HG03469 (cell line): ENCODE results near the gene CACNG3.
"Not testable (repeated sequence)": the region's sequence is repeated elsewhere in the genome, so short reads cannot be mapped to it uniquely, and the experiment has no call there.

ENCODE experiments used
- ATAC-seq: cut with Tn5 transposase; IDR thresholded peaks from one replicate; pipeline ENCODE4 v1.9.1; 2021; ENCODE audit warnings: mild to moderate bottlenecking, moderate library complexity, moderate number of reproducible peaks; ENCODE audit not compliant: unreplicated experiment

Gene CACNG3

DNA sequence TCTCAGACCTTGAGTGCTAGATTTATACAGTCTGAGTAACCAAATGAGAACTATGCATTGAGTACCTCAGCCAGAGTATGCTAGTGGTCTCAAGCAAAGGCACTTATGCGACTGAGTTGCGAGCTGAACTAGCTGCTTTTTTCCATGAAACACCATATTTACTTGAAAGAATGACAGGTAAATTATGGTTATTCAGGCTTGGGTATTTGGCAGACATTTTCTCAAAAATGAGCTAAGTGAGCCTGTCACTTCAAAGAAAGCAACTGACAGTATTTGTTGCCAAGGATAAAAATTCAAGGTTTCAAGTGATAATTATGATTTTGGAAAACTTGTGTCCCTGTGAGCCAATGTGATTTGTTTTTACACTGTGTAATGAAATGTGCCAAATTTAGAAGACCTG lies 19.3 kb downstream of the CACNG3 start:
- ATAC-seq, result no peak

DNA sequence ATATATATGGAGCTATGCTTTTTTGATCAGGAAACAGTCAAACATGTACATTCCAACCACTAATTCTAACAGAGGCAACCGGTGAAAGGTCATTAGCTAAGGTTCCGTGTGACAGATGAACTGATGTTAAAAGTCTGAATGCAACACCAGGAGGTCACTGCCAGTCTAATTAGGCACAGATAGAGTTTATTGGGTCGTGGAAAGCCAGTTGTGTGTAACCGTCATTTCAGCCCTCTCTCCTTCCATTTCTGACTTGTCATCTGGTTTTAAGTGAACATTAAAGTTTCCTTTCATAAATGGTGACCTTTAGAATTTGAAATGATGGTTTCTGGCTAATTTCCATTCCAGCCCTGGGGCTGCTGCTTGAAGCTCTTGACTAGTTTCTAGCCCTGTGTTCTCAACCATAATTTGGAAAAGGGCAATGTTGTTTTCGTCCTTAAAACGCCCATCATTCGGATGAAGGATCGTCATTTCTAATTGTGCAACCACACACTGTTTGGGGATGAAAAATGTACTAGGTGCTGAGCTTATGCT lies 23.9 kb downstream of the CACNG3 start:
- no peak for ATAC-seq

DNA sequence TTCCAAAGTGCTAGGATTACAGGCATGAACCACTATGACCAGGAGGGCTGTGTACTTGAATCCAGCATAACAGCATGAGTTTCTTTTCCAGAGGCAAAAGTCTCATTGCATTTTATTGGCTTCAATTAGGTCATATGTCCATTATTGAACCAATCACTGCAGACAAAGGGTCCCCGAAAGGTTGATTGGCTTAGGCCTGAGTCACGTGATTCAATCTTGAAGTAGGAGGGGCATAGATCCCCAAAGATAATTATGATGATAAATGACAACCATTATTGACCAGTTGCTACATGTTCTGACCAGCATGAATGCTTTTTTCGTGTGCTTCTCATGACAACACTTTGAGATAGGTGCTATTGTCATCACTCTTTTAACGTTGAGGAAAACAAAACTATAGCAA lies 25.3 kb downstream of the CACNG3 start:
- ATAC-seq, result no peak

DNA sequence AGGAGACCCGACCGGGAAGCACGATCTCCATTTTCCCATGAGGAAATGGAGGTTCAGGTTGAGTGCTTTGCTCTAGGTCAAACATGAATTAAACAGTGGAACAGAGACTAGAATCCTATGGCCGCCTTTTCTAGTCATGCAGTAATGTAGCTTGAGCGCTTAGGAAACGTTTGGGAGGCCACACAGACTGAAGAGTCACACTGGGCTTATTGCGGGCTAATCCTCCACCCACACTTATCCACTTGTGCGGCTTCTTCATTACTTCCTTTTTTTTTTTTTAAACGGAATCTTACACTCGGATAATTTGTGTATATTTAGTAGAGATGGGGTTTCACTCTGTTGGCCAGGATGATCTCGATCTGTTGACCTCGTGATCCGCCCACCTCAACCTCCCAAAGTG lies 26.0 kb downstream of the CACNG3 start:
- no peak for ATAC-seq

DNA sequence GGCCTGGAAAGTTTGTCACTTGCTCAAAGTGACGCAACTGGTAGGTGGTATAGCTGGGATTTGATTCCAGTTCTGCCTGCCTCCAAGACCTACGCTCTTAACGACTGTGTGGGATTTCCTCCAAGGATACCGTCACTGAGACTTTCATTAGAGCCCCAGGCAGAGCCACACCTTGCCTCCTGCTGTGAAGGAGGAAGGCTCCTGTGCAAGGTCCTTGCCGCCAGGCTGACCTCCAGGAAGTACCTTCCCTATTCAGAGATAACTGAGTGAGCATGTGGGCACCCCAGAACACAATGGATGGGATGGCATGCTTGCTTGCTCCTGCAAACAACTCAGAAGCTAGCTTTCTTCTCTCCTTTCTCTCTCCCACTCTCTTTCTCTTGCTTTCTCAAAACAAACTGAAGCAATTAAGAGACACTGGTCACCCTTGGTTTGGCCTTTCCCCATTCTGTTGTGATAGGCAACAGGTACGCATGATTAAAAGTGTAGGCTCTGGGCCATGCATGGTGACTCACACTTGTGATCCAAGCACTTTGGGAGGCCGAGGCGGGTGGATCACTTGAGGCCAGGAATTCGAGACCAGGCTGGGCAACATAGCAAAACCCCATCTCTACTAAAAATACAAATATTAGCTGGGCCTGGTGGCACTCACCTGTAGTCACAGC lies 30.7 kb downstream of the CACNG3 start:
- ATAC-seq, result no peak

DNA sequence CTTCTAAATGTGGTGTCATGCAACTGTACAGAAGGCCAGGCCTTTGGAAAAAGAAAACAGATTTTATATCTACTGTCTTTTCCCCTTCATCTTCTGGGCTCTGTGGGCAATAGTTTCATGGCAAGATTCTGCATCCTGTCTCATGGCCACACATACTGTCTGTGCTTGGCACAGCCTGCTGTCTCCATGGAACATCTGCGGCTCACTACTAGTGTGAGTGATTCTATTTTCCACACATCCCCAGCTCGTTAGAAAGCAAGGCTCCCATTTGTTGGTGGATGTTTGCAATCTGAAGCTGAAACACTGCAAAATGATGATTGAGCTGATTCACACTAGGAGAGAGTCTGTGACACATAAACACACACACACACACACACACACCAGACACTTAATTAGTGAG lies 32.4 kb downstream of the CACNG3 start:
- ATAC-seq, result no peak

DNA sequence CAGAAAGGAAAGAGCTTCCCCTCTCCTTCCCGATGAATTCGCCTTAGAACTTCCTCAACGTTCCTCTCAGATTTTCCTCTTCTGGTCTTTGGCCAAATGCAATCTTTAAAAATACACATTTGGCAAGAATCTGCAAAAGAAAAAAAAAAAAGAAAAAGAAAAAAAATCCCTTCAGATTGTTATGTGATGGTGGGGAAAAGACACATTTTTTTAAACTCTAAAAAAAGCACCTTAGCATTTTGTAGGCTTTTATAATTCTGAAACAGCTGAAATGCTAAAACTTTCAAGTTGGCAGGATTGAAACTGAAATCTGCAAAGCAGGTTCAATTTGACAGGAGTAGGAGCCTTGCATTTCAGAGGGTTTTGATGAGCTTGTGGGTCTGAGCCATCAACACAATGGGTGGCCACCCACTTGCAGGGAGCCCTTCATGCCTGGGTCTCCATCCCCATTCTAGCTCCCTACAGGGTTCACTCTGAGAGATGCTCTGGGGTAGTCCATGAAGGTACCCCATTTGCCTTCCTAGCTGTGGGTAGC lies 33.1 kb downstream of the CACNG3 start:
- ATAC-seq, result no peak

DNA sequence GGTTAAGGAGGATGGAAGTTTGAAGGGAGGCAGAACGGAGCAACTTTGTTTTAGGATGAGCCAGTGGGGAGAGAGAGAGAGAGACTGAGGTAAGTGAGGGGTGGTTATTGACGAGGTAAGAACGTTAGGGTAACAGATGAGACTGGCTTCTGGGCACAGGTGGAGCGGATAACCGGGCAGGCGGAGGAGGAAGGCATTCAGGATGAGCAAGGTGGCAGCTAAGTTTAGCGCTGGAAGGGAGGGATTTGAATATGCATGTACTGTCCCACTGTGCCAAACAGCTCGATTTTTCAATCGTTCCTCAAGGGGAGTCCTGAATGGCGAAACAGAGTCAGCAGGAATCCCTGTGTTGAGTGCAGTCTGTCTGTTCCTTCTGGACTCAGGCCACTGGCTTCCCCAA lies 35.8 kb downstream of the CACNG3 start:
- no peak for ATAC-seq

DNA sequence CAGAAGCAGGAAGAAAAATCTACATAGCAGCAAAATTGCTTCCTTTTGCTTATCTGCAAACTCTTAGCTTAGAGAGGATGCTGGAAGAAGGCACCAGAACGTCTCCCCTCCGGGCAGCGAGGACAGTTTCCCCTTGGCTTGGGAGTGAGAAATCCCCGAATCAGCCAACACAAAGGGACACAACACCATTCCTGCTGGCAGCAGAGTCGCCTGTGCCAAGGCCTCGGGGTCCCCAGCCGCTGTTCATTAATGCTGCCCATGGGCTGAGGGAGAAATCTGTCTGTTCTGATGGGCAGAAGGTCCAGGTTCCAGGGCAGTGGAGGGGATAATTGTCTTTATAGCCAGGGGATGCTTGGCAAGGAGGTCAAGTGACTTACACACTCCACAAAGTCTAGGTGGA lies 38.0 kb downstream of the CACNG3 start:
- no peak for ATAC-seq

DNA sequence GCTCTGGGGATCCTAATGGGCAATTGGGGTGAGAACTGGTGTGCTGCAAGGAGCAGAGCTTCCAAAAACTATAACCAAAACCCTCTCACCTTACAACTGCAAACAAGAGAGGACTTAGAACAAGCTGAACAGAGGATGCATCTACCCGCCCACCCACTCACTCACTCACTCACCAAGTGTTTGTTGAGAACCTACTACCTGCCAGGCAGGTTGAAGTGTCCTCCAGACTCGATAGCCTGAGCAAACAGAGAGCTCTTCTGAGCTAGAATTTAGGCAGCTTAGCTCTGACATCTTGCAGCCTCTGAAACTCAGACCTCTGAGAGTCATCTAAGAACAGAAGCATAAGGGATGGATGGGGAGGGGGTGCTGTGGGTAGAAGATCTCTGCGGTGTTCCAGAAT lies 41.2 kb downstream of the CACNG3 start:
- ATAC-seq, result no peak

DNA sequence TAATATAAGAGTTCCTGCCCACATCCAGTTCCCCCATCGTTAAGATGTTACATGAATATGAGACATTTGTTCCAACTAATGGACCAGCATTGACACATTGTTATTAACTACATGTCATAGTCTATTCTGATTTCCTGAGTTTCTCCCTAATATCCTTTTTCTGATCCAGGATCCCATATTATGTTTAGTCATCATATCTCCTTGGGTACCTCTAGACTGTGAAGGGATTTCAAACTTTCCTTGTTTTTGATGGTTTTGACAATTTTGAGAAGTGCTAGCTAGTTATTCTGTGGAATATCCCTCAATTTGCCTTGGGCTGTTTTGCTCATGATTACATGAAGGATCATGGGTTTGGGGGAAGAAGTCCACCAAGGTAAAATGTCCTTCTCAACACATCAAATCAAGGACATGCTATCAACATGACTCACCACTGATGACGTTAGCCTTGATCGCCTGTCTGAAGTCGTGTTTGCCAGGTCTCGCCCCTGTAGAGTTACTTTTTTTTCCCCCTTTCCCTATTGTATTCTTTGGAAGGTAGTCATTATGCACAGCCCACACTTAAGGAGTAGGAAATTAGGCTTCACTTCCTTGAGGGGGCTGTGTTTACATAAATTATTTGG lies 42.5 kb downstream of the CACNG3 start:
- no peak for ATAC-seq

DNA sequence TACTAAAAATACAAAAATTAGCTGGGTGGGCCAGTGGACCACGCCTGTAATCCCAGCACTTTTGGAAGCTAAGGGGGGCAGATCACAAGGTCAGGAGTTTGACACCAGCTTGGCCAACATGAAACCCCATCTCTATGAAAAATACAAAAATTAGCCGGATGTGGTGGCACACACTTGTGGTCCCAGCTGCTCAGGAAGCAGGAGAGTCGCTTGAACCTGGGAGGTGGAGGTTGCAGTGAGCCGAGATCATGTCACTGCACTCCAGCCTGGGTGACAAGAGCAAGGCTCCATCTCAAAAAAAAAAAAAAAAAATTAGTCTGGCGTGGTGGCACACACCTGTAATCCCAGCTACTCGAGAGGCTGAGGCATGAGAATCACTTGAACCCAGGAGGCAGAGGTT lies 44.6 kb downstream of the CACNG3 start:
- not testable (repeated sequence) for ATAC-seq

DNA sequence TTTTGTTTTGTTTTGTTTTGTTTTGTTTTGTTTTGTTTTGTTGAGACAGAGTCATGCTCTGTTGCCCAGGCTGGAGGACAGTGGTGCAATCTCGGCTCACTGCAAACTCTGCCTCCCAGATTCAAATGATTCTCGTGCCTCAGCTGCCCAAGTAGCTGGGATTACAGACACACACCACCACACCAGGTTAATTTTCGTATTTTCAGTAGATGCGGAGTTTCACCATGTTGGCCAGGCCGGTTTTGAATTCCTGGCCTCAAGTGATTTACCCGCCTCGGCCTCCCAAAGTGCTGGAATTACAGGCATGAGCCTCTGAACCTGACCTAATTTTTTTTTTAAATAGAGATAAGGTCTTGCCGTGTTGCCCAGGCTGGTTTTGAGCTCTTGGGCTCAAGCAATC lies 46.5 kb downstream of the CACNG3 start:
- no peak for ATAC-seq

DNA sequence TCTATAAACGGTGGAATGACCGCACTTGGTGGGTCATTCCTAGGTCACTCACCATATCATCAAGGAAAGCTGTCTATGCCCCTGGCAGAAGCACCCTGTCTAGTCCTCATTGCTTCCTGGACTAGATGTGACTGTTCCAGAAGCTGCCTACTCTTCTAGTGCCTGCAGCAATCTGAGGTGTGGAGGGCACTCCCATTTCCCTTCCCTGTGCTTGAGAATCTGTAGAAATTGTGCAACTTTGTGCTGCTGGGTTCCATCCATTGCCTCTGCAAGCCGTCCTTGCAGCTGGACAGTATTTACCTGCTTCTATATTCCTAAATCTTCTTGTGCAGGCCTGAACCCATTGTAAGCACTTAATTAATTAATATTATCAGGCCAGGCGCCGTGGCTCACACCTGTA lies 52.1 kb downstream of the CACNG3 start:
- ATAC-seq, result no peak

DNA sequence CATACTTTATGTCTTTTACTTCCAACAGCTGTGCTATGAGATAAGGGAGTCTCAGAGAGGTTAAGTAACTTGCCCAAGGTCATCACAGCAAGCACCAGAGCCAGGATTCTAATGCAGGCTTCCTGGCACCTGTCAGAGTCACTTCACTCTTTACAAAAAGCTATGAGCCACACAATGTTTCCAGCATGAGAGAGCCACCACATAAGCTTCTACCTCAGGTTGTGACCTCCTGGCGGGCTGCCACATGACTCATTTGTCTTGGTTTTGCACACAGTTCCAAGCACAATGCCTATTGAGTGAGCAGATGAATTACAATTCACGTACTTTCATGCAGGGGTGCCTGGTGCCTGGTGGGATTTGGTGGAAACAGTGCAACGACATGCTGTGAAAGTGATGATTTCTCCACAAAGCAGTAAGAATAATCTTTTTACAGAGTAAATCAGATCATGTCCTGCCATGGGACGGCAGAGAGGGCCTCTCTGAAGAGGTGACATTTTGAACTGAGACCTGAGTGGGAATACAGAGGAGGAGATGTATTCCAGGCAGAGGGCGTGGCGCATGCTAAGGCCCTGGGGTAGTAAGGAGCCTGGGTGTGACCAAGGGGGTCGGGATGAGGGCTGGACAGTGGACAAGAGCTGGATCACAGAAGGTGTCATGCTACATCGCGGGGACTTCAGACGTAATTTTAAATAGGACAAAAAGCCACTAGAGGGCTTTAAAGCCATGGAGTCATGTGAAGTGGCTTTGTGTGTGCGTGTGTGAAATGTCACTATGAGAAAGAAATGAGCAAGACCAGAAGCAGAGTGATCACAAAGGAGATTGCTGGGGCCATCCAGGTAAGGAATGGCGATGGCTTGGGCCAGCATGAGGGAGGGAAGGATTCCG lies 53.4 kb downstream of the CACNG3 start:
- no peak for ATAC-seq

DNA sequence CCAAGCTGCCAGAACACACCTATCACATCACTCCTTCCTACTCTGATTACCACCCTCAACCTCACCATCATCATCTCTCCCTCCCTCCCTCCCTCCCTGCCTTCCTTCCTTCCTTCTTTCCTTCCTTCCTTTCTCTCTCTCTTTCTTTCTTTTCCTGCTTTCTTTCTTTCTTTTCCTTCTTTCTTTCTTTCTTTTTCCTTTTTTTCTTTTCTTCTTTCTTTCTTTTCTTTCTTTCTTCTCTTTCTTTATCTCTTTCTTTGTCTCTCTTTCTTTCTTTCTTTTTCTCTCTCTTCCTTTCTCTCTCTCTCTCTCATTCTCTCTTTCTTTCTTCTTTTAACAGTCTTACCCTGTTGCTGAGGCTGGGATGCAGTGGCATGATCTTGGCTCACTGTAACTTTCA lies 59.2 kb downstream of the CACNG3 start:
- no peak for ATAC-seq

DNA sequence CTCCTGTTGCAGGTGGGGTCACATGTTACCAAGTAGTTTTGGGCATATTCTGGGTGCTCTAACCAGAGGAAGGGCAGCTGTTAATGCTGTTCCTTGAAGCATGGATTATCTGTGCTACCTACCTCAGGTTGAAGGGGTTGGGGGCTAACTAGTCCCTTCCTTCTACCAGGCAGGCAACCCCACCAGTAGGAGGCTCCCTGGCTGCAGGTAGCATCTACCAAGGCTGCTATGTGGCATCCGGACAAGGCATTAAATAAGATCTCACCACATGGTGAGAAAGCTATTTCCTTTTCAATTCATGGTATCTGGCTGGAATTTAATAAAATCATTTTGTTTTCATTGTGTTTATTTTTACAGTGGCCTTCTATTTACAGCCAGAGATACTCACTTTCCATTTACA lies 62.5 kb downstream of the CACNG3 start:
- ATAC-seq, result no peak

DNA sequence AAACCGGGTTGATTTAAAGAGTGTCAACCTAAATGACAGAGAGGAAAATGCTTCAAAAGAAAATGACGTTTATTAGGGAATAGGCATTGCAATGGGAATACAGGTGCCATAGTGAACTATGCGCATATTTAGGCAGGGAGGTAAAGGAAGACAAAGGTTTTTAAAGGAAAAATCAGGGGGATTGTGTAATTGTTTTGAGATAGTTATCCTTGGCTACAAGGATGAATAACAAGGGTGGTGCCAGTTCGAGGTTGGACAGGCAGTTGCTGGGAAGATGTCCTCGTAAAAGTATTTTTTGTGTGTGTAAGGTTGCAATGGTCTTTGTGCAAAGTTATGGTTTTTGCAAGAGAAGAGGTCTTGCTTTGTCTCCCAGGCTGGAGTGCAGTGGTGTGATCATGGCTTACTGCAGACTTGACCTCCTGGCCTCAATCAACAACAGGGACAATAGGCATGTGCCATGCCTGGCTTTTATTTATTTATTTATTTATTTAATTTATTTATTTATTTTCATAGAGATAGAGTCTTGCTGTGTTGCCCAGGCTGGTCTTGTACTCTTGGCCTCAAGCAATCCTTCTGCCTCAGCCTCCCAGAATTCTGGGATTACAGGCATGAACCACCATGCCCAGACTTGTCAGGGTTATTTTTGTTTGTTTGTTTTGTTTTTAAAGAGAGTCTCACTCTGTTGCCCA lies 63.1 kb downstream of the CACNG3 start:
- ATAC-seq, result no peak

DNA sequence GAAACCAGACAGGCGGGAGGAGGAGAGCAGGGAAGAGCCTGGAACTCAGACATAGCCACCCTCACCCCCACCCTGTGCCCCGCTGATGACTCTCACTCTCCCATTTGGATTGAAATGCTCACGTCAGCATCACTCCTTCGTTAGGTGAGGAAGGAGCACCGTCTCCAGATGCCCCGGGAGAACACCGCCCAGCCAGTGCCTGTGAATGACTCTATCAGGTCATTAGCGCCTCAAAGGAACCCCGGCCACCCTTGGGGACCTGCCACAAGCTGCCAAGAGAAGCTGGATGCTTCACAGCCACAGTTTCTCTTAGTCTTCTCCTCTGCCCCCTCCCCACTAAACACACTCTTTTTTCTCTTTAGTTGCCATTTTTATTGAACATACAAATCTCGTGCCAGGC lies 66.0 kb downstream of the CACNG3 start:
- ATAC-seq, result no peak

DNA sequence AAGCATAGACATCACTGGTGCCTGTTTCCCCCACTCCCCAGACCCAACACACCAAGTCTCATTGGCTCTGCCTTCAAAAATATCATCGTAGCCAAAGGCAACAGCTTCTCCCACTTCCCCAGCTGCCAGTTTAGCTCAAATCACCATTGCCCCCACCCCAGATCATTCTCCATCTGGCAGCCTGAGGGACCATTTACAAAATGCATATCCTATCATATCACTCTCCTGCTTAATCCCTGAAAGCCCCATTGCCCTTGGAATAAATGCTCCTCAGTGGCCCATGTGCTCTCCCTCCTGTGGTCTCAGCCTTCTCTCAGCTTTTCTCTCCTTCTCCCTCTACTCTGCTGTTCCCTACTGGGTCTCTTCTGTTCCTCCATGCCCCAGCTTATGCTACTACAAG lies 68.3 kb downstream of the CACNG3 start:
- no peak for ATAC-seq
